Measurements from ENCODE around the gene SYTL1. TPM values are rescaled to one million over a fixed set of nuclear protein-coding genes. Genes with fewer than 3 reads are reported as not detected.

Gene SYTL1
- total and polyA plus RNA-seq, 9 of the 15 experiments (the other 6 are each of a cell fraction or from before 2014, with no cell fraction given) = 0.04 to 9.3 (median 1.7) TPM

DNA sequence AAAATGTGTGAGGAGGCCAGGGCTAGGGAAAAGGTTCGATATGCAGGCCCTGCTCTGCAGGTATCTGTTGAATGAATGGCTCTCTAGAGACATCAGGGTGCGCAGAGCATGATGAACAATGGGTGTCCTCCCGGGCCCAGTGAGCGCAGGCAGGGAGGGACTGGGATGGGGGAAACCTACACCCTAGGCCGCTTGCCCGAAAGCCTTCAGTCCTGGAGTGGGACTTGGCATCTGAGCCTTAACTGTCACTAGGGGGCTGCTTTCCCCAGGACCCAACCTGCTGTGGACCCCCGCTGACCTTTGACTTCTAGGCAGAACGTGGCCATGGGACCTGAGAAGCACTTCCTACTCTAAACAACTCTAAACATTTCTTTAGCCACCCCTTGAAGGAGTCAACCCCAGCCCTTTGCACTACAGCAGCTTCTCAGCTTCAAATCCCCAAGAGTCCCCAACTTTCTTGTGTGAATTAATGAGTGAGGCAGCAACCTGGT lies 25.4 kb downstream of the SYTL1 start (continued):
- TF ChIP-seq, protein P1, sequence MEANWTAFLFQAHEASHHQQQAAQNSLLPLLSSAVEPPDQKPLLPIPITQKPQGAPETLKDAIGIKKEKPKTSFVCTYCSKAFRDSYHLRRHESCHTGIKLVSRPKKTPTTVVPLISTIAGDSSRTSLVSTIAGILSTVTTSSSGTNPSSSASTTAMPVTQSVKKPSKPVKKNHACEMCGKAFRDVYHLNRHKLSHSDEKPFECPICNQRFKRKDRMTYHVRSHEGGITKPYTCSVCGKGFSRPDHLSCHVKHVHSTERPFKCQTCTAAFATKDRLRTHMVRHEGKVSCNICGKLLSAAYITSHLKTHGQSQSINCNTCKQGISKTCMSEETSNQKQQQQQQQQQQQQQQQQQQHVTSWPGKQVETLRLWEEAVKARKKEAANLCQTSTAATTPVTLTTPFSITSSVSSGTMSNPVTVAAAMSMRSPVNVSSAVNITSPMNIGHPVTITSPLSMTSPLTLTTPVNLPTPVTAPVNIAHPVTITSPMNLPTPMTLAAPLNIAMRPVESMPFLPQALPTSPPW (CRISPR knock-in tag; IDR thresholded peaks at IDR 0.05) = no peak
- TF ChIP-seq ESRRB (CRISPR knock-in tag; IDR thresholded peaks at IDR 0.05; ENCODE audit: borderline replicate concordance) = no peak
- no peak for TF ChIP-seq SAFB2 (IDR thresholded peaks at IDR 0.05; ENCODE audit: borderline replicate concordance, low read depth, low read length, severe bottlenecking)
- TF ChIP-seq MTA2 (IDR thresholded peaks at IDR 0.05; ENCODE audit: low read depth) = no peak
- no peak for TF ChIP-seq MED1 (CRISPR knock-in tag; IDR thresholded peaks at IDR 0.05; ENCODE audit: borderline replicate concordance)
- no peak for TF ChIP-seq MCM7 (IDR thresholded peaks at IDR 0.05)
- TF ChIP-seq EWSR1 (IDR thresholded peaks at IDR 0.05; ENCODE audit: borderline replicate concordance, low read depth, partially characterized antibody) = no peak
- TF ChIP-seq FOXA1 (IDR thresholded peaks at IDR 0.05; ENCODE audit: borderline replicate concordance) = no peak
- no peak for TF ChIP-seq SREBF1 (IDR thresholded peaks at IDR 0.05; ENCODE audit: borderline replicate concordance, low read depth, low read length)
- TF ChIP-seq, protein P2, sequence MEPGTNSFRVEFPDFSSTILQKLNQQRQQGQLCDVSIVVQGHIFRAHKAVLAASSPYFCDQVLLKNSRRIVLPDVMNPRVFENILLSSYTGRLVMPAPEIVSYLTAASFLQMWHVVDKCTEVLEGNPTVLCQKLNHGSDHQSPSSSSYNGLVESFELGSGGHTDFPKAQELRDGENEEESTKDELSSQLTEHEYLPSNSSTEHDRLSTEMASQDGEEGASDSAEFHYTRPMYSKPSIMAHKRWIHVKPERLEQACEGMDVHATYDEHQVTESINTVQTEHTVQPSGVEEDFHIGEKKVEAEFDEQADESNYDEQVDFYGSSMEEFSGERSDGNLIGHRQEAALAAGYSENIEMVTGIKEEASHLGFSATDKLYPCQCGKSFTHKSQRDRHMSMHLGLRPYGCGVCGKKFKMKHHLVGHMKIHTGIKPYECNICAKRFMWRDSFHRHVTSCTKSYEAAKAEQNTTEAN (CRISPR knock-in tag; IDR thresholded peaks at IDR 0.05) = no peak
- TF ChIP-seq ZNF717 (CRISPR knock-in tag; IDR thresholded peaks at IDR 0.05) = peak; percentile 56; the same call in 1 of the 2 replicates
- TF ChIP-seq, protein P3, sequence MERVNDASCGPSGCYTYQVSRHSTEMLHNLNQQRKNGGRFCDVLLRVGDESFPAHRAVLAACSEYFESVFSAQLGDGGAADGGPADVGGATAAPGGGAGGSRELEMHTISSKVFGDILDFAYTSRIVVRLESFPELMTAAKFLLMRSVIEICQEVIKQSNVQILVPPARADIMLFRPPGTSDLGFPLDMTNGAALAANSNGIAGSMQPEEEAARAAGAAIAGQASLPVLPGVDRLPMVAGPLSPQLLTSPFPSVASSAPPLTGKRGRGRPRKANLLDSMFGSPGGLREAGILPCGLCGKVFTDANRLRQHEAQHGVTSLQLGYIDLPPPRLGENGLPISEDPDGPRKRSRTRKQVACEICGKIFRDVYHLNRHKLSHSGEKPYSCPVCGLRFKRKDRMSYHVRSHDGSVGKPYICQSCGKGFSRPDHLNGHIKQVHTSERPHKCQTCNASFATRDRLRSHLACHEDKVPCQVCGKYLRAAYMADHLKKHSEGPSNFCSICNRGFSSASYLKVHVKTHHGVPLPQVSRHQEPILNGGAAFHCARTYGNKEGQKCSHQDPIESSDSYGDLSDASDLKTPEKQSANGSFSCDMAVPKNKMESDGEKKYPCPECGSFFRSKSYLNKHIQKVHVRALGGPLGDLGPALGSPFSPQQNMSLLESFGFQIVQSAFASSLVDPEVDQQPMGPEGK (CRISPR knock-in tag; IDR thresholded peaks at IDR 0.05; ENCODE audit: borderline replicate concordance) = 0 out of 2 replicates have a peak, but pooled peaks have one; percentile 44
- TF ChIP-seq RFX1 (IDR thresholded peaks at IDR 0.05) = no peak
- TF ChIP-seq TBL1XR1 (IDR thresholded peaks at IDR 0.05; ENCODE audit: low read length in 2 of 2) = no peak
- TF ChIP-seq CBFA2T3 (IDR thresholded peaks at IDR 0.05) = no peak
- TF ChIP-seq TRIM28 (IDR thresholded peaks at IDR 0.05) = no peak
- TF ChIP-seq, protein P4, sequence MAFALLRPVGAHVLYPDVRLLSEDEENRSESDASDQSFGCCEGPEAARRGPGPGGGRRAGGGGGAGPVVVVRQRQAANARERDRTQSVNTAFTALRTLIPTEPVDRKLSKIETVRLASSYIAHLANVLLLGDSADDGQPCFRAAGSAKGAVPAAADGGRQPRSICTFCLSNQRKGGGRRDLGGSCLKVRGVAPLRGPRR (CRISPR knock-in tag; IDR thresholded peaks at IDR 0.05) = no peak
- no peak for TF ChIP-seq SMARCA5 (IDR thresholded peaks at IDR 0.05)

Measured in K562 (cell line).